ENCODE results near the gene C1QTNF4. TPM values are rescaled to one million over a fixed set of nuclear protein-coding genes. Genes with fewer than 3 reads are reported as not detected.

The C1QTNF4 gene
- total RNA-seq, 4 donors from 2014 or later: 1.1 to 3.7 (median 1.9) TPM

DNA sequence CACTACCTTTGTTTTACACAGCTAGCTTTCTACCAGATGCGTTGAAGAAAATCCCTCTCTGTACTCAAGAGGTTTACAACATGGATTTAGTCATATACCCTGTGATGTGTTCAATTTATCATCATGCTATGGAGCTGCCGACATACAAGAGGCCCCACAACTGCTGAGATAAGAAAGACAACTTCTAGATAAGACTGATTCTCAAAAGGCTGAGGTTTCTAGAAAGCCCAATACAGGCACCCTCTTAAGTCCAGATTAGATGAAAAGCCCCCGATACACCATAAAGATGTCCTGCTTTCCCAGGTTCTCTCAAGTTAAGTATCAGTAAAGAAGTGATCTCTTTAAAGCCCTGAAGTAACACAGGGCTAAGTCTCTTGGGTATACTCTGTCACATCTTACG, 33.8 kb upstream of the C1QTNF4 start:
- Histone ChIP-seq H3K36me3 (peaks cover 53 to 80% of the 10 kb centered on the region in 2 donors), H3K9me3 (no peaks in the 10 kb centered on the region), H3K27ac (no peak overlapping the region), H3K27me3 (no peaks in the 10 kb centered on the region), H3K4me1 (no peaks in the 10 kb centered on the region), H3K4me3 (replicated peaks in 1 of 3) (no peak overlapping the region)
- TF ChIP-seq, protein P1, sequence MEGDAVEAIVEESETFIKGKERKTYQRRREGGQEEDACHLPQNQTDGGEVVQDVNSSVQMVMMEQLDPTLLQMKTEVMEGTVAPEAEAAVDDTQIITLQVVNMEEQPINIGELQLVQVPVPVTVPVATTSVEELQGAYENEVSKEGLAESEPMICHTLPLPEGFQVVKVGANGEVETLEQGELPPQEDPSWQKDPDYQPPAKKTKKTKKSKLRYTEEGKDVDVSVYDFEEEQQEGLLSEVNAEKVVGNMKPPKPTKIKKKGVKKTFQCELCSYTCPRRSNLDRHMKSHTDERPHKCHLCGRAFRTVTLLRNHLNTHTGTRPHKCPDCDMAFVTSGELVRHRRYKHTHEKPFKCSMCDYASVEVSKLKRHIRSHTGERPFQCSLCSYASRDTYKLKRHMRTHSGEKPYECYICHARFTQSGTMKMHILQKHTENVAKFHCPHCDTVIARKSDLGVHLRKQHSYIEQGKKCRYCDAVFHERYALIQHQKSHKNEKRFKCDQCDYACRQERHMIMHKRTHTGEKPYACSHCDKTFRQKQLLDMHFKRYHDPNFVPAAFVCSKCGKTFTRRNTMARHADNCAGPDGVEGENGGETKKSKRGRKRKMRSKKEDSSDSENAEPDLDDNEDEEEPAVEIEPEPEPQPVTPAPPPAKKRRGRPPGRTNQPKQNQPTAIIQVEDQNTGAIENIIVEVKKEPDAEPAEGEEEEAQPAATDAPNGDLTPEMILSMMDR (IDR thresholded peaks at IDR 0.05): no peak
- no peak for TF ChIP-seq POLR2A (IDR thresholded peaks at IDR 0.05)
- intact Hi-C loops (cut with DNase I): no loop called here
- no peak for DNase-seq
- WGBS, 2 donors: 88 to 89% methylated on average over 4 of the region's 4 CpGs

DNA sequence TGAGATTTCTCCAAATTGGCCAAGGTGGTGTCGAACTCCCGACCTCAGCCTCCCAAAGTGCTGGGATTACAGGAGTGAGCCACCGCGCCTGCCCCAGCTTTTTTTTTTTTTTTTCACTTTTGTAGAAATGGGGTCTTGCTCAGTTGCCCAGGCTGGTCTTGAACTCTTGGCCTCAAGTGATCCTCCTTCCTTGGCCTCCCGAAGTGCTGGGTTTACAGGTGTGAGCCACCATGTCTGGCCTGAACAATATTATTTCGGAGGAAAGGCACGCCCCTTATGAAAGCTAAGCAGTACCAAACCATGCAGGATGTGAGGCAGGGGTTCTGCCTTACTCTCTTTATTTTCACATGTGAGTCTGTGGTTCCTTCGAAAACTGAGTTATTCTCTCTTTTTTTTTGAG, 32.0 kb upstream of the C1QTNF4 start:
- 89 to 90% methylated on average over 8 of the region's 8 CpGs for WGBS, 2 donors
- intact Hi-C loops (cut with DNase I): no loop called here
- no peaks in the 10 kb centered on the region for H3K4me1 ChIP-seq
- H3K9me3 ChIP-seq: no peaks in the 10 kb centered on the region
- H3K4me3 ChIP-seq (replicated peaks in 1 of 3): no peak overlapping the region
- H3K27me3 ChIP-seq: no peaks in the 10 kb centered on the region
- no peak overlapping the region for H3K27ac ChIP-seq
- TF ChIP-seq, protein P1 (IDR thresholded peaks at IDR 0.05): no peak
- no peak for TF ChIP-seq POLR2A (IDR thresholded peaks at IDR 0.05)
- DNase-seq: no peak
- H3K36me3 ChIP-seq: peaks cover 47 to 86% of the 10 kb centered on the region in 2 donors

DNA sequence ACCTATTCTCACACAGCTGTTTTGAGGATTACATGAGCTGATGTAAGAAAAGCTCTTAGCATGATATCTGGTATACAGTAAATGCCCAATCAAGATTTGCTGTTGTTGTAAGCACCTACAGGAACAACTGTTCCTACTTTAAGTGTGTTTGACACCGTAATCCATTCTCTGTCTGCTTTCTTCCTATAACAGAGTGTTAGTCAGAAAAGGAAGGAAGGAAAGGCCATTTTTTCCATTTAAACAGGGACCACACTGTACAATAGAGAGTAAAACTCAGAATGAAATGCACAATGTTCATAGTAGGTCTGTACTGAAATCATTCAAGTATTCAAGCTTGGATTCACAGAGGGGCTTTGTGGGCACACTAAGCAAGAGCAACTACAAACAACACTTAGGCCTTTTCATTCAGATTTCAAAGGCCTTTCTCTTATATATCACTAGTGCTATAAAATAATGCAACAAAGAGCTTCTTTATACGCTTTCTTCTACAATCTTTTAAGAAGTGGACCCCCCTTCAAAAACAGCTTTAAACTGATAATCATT, 26.7 kb upstream of the C1QTNF4 start:
- Histone ChIP-seq H3K4me3 (replicated peaks in 1 of 3) (no peak overlapping the region), H3K36me3 (peaks cover 14 to 38% of the 10 kb centered on the region in 2 donors), H3K27ac (no peak overlapping the region), H3K27me3 (no peaks in the 10 kb centered on the region), H3K4me1 (peaks cover 16 to 25% of the 10 kb centered on the region in 2 donors), H3K9me3 (no peaks in the 10 kb centered on the region)
- WGBS, 2 donors: 87 to 91% methylated on average over 2 of the region's 2 CpGs
- intact Hi-C loops (cut with DNase I): no loop called here
- no peak for DNase-seq
- TF ChIP-seq, protein P1 (IDR thresholded peaks at IDR 0.05): no peak
- no peak for TF ChIP-seq POLR2A (IDR thresholded peaks at IDR 0.05)

DNA sequence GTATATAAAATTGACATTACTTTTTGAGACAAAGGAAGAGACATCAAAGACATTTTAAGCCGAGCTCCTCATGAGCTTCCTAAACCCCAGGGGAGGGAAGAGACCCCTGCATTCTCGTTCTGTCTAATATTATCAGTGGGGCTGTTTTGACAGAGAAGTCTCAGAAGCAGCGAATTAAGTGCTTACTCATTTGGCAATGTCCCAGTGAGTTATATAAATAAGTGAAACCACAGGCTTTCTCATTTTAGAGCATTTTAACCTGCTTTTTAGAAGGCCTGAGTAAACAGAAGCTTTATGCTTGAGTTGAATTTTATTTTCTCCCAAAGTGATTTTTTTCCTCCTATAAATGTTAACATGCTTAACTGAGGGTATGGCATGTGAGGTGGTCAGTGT, 23.2 kb upstream of the C1QTNF4 start:
- H3K27ac ChIP-seq: peak overlapping the region; percentile 60 to 79 (median 62)
- H3K36me3 ChIP-seq: peaks cover 9 to 16% of the 10 kb centered on the region in 2 donors
- intact Hi-C loops (cut with DNase I): no loop called here
- H3K27me3 ChIP-seq: no peaks in the 10 kb centered on the region
- WGBS, 2 donors: 25 to 28% methylated on average over 3 of the region's 3 CpGs
- H3K4me1 ChIP-seq: peaks cover 16 to 25% of the 10 kb centered on the region in 2 donors
- H3K9me3 ChIP-seq: no peaks in the 10 kb centered on the region
- TF ChIP-seq, protein P1 (IDR thresholded peaks at IDR 0.05): no peak
- TF ChIP-seq POLR2A (IDR thresholded peaks at IDR 0.05): no peak
- H3K4me3 ChIP-seq (replicated peaks in 1 of 3): no peak overlapping the region
- DNase-seq: no peak

DNA sequence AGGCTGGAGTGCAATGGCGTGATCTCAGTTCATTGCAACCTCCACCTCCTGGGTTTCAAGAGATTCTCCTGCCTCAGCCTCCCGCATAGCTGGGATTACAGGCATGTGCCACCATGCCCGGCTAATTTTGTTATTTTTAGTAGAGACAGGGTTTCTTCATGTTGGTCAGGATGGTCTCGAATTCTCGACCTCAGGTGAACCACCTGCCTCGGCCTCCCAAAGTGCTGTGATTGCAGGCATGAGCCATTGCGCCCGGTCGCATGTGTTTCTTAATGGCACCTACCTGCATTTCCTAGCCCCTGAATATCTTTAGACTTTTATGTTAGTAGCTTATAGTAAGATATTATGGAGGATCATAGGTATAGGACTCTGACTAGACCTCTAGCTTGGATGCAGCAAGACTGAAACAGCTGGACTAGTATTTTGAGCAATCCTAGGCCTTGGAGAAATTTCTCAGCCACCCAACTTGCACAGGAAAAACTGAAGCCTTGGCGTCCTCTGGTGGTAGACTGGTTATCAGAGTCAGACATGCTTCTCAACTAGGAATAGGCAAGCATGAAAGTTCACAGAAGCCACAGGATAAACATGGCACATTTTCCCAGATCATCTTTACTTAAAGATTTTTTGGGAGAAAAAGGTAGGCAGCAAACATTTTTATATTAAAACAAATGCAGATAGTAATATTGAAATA, 22.7 kb upstream of the C1QTNF4 start:
- 84 to 86% methylated on average over 10 of the region's 10 CpGs for WGBS, 2 donors
- DNase-seq: peak; percentile 65 to 76
- no peaks in the 10 kb centered on the region for H3K27me3 ChIP-seq
- no peak overlapping the region for H3K4me3 ChIP-seq (replicated peaks in 1 of 3)
- peak overlapping the region; percentile 60 to 79 (median 62) for H3K27ac ChIP-seq
- H3K36me3 ChIP-seq: peaks cover 9 to 11% of the 10 kb centered on the region in 2 donors
- TF ChIP-seq POLR2A (IDR thresholded peaks at IDR 0.05): no peak
- TF ChIP-seq, protein P1 (IDR thresholded peaks at IDR 0.05): peak; percentile 51 to 90 (median 84)
- H3K9me3 ChIP-seq: no peaks in the 10 kb centered on the region
- H3K4me1 ChIP-seq: peaks cover 16 to 25% of the 10 kb centered on the region in 2 donors
- intact Hi-C loops (cut with DNase I): no loop called here

All from thyroid gland (tissue), 4 donors.